Transverse colon (tissue), 4 donors: ENCODE measurements around the gene DPEP2NB. TPM values are rescaled to one million over a fixed set of nuclear protein-coding genes. Genes with fewer than 3 reads are reported as not detected.

Experiments
- DNase-seq: peaks from one replicate; pipeline ENCODE4 v3.0.0-alpha.2; 2019
- H3K27ac ChIP-seq, 4 donors: fragments of 200-600 bp; sonication (generic); 2 replicates each; pipeline ENCODE4 v1.5.1; 2016 to 2018; ENCODE audit warnings: inconsistent platforms in 4 of 4
- H3K27me3 ChIP-seq: fragments of 200-600 bp; sonication (generic); 2 replicates; pipeline ENCODE4 v1.5.1; 2017; ENCODE audit warnings: inconsistent platforms
- H3K36me3 ChIP-seq, 4 donors: fragments of 200-600 bp; sonication (generic); 2 replicates each; pipeline ENCODE4 v1.5.1; 2017 to 2019; ENCODE audit warnings: inconsistent platforms in 4 of 4
- H3K4me1 ChIP-seq, 4 donors: fragments of 200-600 bp; sonication (generic); 2 replicates each; pipeline ENCODE4 v1.5.1; 2017 to 2020; ENCODE audit warnings: inconsistent platforms in 4 of 4
- H3K4me3 ChIP-seq, 4 donors: fragments of 200-600 bp; sonication (generic); 1 replicate in 1 of 4; 2 replicates in 3 of 4; pipeline versions ENCODE4 v1.5.1 to v1.6.1; 2017 to 2019; ENCODE audit warnings: inconsistent platforms in 4 of 4
- H3K9me3 ChIP-seq, 2 donors: fragments of 200-600 bp; sonication (generic); 2 replicates each; pipeline ENCODE4 v1.5.1; 2017 to 2019; ENCODE audit warnings: inconsistent platforms in 2 of 2
- EP300 ChIP-seq: sonication (generic); formaldehyde crosslinking; IDR thresholded peaks from one replicate; pipeline ENCODE4 v1.6.1; 2017; ENCODE audit warnings: antibody characterized with exemption, low read depth
- POLR2A ChIP-seq: fragments of 450-650 bp; IDR thresholded peaks from one replicate; pipeline ENCODE4 v1.6.1; 2016; ENCODE audit warnings: antibody characterized with exemption, mild to moderate bottlenecking, moderate library complexity
- POLR2AphosphoS5 ChIP-seq, 3 donors: sonication (generic); formaldehyde crosslinking; IDR thresholded peaks; one replicate each; pipeline ENCODE4 v1.6.1; 2016; ENCODE audit warnings: antibody characterized with exemption in 3 of 3
- WGBS, 2 donors: methylation state at CpG; one replicate each; pipeline ENCODE4 v1.1.5; 2018; ENCODE audit warnings: low coverage in 1 of 2; 5-methylcytosine and 5-hydroxymethylcytosine counted together
- in situ Hi-C, 4 donors: fragments of 200-750 bp; cut with MboI; loops; one replicate each; pipeline versions ENCODE4 v1.15.0 to v1.15.1; 2017; ENCODE audit warnings: low sequenced_read_pairs in 3 of 4, low pct_ligation_motif_present in 1 of 4, low pct_unique_long_range_greater_than_20kb in 1 of 4
- intact Hi-C: fragments of 100-400 bp; cut with DNase I; formaldehyde crosslinking; loops from one replicate; pipeline ENCODE4 v1.15.1; 2023; ENCODE audit warnings: low total_unique reads
- total RNA-seq, 4 donors: library from RNA; depleted of rRNA; stranded (reverse); fragments of >200 nt; gene quantifications; one replicate each; pipeline ENCODE4 v1.1.0, GENCODE V29; 2016
- TF ChIP-seq, protein P1 (sequence below), 5 experiments: fragments of 200-600 bp in 3 of 5; fragments of 450-650 bp in 2 of 5; sonication (generic) in 3 of 5; IDR thresholded peaks; 1 replicate in 2 of 5; 2 replicates in 3 of 5; pipeline ENCODE4 v1.5.1; 2016 to 2017; ENCODE audit warnings: antibody characterized with exemption in 5 of 5, inconsistent platforms in 3 of 5, mild to moderate bottlenecking in 2 of 5, moderate library complexity in 1 of 5

The DPEP2NB gene
- total RNA-seq, 4 donors from 2014 or later, result not detected

DNA sequence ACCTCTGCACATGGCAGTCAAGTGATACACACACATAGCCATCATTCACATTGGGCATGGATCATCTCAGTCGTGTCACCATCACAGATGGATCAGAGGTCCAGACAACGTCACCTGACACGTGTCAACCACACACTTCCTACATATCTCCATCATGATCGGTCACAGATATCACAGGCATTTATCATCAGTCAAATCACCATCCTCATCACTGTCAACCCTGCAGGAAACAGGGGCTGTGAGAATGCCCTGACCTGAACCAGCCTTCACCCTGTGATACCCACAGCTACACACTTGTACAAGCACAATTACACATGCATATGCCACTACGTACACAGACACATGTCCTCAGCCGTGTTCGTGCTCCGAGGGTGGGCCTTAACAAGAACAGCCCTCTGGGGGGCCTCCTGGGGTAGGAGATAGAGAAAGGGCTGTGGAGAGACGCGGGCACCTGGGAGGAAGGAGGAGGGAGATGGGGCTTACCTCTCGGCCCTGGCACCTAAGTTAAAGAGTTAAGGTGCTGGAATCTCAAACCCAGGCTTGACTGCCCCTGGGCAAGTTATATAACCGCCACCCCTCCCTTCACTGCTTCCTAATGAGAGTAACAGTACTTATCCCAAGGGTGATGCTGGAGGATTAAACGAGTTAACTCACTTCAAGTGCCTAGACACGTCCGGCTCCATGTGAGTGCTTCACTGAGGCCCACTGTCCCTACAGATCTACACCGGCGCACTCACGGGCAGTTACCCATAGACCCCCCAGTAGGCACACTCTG lies 48.3 kb downstream of the DPEP2NB start:
- H3K4me3 ChIP-seq, result peak overlapping the region; percentile 52 to 82 (median 76)
- intact Hi-C loops, result no loop called here
- peaks cover 22% of the 10 kb centered on the region for H3K27me3 ChIP-seq

DNA sequence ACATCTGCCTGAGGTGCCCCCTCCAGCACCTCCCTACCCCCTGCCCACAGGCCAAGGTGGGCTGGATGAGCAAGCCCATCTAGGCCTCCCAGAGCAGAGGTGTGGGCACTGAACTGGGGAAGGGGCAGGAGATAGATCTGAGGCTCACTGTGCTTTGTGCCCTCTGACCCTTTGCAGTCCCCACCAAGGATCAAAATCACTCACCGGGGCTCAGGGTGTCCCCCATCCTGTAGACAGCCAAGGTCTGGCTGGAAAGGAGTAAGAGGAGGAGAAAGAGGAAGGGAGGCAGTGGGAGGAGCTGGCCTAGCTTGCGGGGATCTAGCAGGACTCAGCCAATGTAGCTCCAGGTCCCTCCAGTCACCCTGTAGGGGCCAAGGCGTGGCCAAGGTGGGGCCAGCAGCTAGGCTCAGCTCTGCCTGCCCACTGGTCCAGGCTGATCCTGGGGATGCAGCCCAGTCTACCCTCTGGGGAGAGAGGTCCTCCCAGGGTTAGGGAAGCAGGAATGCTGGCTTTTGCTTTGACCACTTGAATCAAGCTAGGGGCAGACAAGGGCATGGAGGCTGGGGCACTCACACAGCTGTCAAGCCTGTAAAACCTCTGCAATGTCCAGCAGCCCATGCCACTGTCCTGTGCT lies 49.0 kb downstream of the DPEP2NB start:
- 47% methylated on average over 3 of the region's 3 CpGs; no CpG with 5 or more reads in 1 of the 2 donors for whole genome bisulfite sequencing, 2 donors
- Histone ChIP-seq H3K36me3 (no peaks in the 10 kb centered on the region), H3K9me3 (no peaks in the 10 kb centered on the region), H3K27ac (peak overlapping the region; percentile 49 to 95 (median 92)), H3K4me1 (peaks cover 15 to 45% (median 27%) of the 10 kb centered on the region in 4 donors), H3K27me3 (peaks cover 22% of the 10 kb centered on the region), H3K4me3 (peak overlapping the region in 2 of 4 donors; percentile 71 to 81)
- in situ Hi-C loops (no loop called here), intact Hi-C loops (no loop called here)
- TF ChIP-seq, protein P1, sequence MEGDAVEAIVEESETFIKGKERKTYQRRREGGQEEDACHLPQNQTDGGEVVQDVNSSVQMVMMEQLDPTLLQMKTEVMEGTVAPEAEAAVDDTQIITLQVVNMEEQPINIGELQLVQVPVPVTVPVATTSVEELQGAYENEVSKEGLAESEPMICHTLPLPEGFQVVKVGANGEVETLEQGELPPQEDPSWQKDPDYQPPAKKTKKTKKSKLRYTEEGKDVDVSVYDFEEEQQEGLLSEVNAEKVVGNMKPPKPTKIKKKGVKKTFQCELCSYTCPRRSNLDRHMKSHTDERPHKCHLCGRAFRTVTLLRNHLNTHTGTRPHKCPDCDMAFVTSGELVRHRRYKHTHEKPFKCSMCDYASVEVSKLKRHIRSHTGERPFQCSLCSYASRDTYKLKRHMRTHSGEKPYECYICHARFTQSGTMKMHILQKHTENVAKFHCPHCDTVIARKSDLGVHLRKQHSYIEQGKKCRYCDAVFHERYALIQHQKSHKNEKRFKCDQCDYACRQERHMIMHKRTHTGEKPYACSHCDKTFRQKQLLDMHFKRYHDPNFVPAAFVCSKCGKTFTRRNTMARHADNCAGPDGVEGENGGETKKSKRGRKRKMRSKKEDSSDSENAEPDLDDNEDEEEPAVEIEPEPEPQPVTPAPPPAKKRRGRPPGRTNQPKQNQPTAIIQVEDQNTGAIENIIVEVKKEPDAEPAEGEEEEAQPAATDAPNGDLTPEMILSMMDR (IDR thresholded peaks at IDR 0.05), result no peak
- no peak for TF ChIP-seq EP300
- TF ChIP-seq POLR2AphosphoS5 (IDR thresholded peaks at IDR 0.05), result no peak
- TF ChIP-seq POLR2A, result no peak
- no peak for DNase-seq

More for the DNA sequence above, 48.3 kb downstream of the DPEP2NB start:
- peaks cover 15 to 40% (median 22%) of the 10 kb centered on the region in 4 donors for H3K4me1 ChIP-seq
- no peaks in the 10 kb centered on the region for H3K9me3 ChIP-seq
- WGBS, 2 donors, result 25% methylated on average over 18 of the region's 18 CpGs; no CpG with 5 or more reads in 1 of the 2 donors
- TF ChIP-seq POLR2A (no peak), EP300 (no peak), POLR2AphosphoS5 (IDR thresholded peaks at IDR 0.05) (no peak)
- TF ChIP-seq, protein P1 (IDR thresholded peaks at IDR 0.05), result no peak
- no peak for DNase-seq
- in situ Hi-C loops, result no loop called here
- H3K36me3 ChIP-seq, result no peaks in the 10 kb centered on the region
- H3K27ac ChIP-seq, result peak overlapping the region; percentile 90 to 95 (median 94)

DNA sequence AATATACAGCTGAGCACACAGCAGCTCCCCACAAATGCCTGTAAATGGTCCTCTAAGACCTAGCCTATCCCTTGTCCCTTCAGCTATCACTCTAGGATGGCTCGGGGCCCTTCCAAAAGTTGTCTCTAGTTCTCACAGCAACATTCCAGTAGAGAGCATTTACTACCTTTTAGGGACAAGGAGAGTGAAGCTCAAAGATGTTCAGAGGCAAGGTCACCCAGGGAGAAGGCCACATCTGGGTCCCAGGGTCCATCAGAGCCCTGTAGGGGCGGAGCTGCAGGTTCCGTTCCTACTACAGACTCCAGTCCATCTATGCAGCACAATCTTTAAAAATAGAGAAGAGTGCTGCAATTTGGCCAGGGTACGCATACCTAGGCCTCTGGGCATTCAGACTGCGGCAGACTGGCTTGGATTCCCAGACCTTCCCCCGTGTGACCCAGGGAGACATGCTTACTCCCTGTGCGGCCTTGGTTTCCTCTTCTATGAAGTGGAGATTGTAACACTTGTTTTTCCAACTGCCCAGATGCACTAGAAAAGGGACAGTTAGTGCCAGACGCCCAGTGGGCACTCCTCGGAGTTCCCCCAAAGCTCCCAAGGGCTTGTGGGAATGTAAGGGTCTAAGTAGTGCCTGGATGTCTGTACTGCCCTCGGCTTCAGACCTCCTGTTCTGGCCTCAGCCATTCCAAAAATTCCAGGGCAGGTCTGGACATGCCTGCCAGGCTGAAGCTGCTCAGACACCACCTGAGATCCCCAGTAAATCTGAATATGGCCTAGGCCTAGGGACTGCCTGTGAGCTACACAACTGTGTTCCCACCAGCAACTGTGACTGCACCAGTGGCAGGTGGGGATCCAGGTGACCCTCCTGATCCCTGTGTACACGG lies 49.8 kb downstream of the DPEP2NB start:
- H3K36me3 ChIP-seq, result no peaks in the 10 kb centered on the region
- H3K27ac ChIP-seq, result peak overlapping the region; percentile 49 to 95 (median 92)
- 78% methylated on average over 11 of the region's 11 CpGs; no CpG with 5 or more reads in 1 of the 2 donors for WGBS, 2 donors
- DNase-seq, result no peak
- TF ChIP-seq POLR2A (no peak), POLR2AphosphoS5 (IDR thresholded peaks at IDR 0.05) (no peak), EP300 (no peak)
- TF ChIP-seq, protein P1 (IDR thresholded peaks at IDR 0.05), result no peak
- H3K4me1 ChIP-seq, result peaks cover 15 to 51% (median 30%) of the 10 kb centered on the region in 4 donors
- peak overlapping the region in 1 of 4 donors; percentile 71 for H3K4me3 ChIP-seq
- peaks cover 22% of the 10 kb centered on the region for H3K27me3 ChIP-seq
- intact Hi-C loops, result no loop called here
- no peaks in the 10 kb centered on the region for H3K9me3 ChIP-seq
- in situ Hi-C loops, result no loop called here
